H9 (cell line): Measurements from ENCODE around the gene IMPA2. TPM values are rescaled to one million over a fixed set of nuclear protein-coding genes. Genes with fewer than 3 reads are reported as not detected.

Source experiments
- DNase-seq: peaks from one replicate; pipeline ENCODE4 v3.0.0-alpha.2; 2017
- H2AFZ ChIP-seq: one replicate; pipeline ENCODE4 v1.6.1; 2013; ENCODE audit warnings: mild to moderate bottlenecking, low read length, control low read depth, moderate library complexity
- H2AK5ac ChIP-seq: 2 replicates; pipeline ENCODE4 v1.6.1; 2013; ENCODE audit warnings: low read length, control low read depth, mixed read lengths; ENCODE audit not compliant: insufficient read length
- H2BK120ac ChIP-seq: one replicate; pipeline ENCODE4 v1.6.1; 2013; ENCODE audit warnings: low read depth, mild to moderate bottlenecking, low read length, control low read depth, inconsistent platforms; ENCODE audit not compliant: poor library complexity, severe bottlenecking
- H2BK12ac ChIP-seq: 2 replicates; pipeline ENCODE4 v1.6.1; 2013; ENCODE audit warnings: low read length, control low read depth, mixed read lengths, low read depth; ENCODE audit not compliant: insufficient read length
- H2BK15ac ChIP-seq: 2 replicates; pipeline ENCODE4 v1.6.1; 2013; ENCODE audit warnings: low read depth, low read length, control low read depth
- H2BK20ac ChIP-seq: one replicate; pipeline ENCODE4 v1.6.1; 2013; ENCODE audit warnings: low read depth, mild to moderate bottlenecking, low read length, control low read depth, inconsistent platforms; ENCODE audit not compliant: poor library complexity, severe bottlenecking
- H2BK5ac ChIP-seq: 2 replicates; pipeline ENCODE4 v1.6.1; 2013; ENCODE audit warnings: low read length, control low read depth, mixed read lengths; ENCODE audit not compliant: insufficient read length
- H3K14ac ChIP-seq: 2 replicates; pipeline ENCODE4 v1.6.1; 2013; ENCODE audit warnings: low read length, control low read depth; ENCODE audit not compliant: insufficient read depth
- H3K18ac ChIP-seq: 2 replicates; pipeline ENCODE4 v1.6.1; 2013; ENCODE audit warnings: low read depth, mild to moderate bottlenecking, mixed read lengths, low read length, control low read depth; ENCODE audit not compliant: insufficient read length
- H3K23ac ChIP-seq: 2 replicates; pipeline ENCODE4 v1.6.1; 2013; ENCODE audit warnings: low read length, control low read depth, mixed read lengths, low read depth; ENCODE audit not compliant: insufficient read length
- H3K23me2 ChIP-seq: 2 replicates; pipeline ENCODE4 v1.6.1; 2013; ENCODE audit warnings: low read depth, mild to moderate bottlenecking, mixed read lengths, low read length, control low read depth; ENCODE audit not compliant: insufficient read length, poor library complexity, severe bottlenecking
- H3K27ac ChIP-seq: 2 replicates; pipeline ENCODE4 v1.5.1; 2013; ENCODE audit warnings: low read length, control low read depth, mixed read lengths, low read depth; ENCODE audit not compliant: insufficient read length
- H3K27me3 ChIP-seq: 2 replicates; pipeline ENCODE4 v1.6.1; 2013; ENCODE audit warnings: low read length, control low read depth, inconsistent platforms; ENCODE audit not compliant: insufficient read depth
- H3K4ac ChIP-seq: 2 replicates; pipeline ENCODE4 v1.6.1; 2013; ENCODE audit warnings: low read depth, mild to moderate bottlenecking, control low read depth, inconsistent platforms, low read length, moderate library complexity
- H3K4me1 ChIP-seq: 2 replicates; pipeline ENCODE4 v1.6.1; 2013; ENCODE audit warnings: low read length, control low read depth, inconsistent platforms; ENCODE audit not compliant: insufficient read depth
- H3K4me2 ChIP-seq: 2 replicates; pipeline ENCODE4 v1.6.1; 2013; ENCODE audit warnings: low read length, control low read depth, mixed read lengths; ENCODE audit not compliant: insufficient read length, insufficient read depth
- H3K56ac ChIP-seq: 2 replicates; pipeline ENCODE4 v1.6.1; 2013; ENCODE audit warnings: low read depth, mild to moderate bottlenecking, mixed read lengths, low read length, control low read depth; ENCODE audit not compliant: insufficient read length
- H3K79me1 ChIP-seq: 2 replicates; pipeline ENCODE4 v1.6.1; 2013; ENCODE audit warnings: low read depth, mild to moderate bottlenecking, moderate library complexity, low read length, control low read depth, inconsistent platforms; ENCODE audit not compliant: insufficient read depth, poor library complexity, severe bottlenecking
- H3K79me2 ChIP-seq: 2 replicates; pipeline ENCODE4 v1.6.1; 2013; ENCODE audit warnings: low read length, control low read depth, inconsistent platforms; ENCODE audit not compliant: insufficient read depth
- H3K9ac ChIP-seq: 2 replicates; pipeline ENCODE4 v1.6.1; 2013; ENCODE audit warnings: low read length, control low read depth, mixed read lengths; ENCODE audit not compliant: insufficient read length; ENCODE audit errors: extremely low read depth
- H3K9me3 ChIP-seq: one replicate; pipeline ENCODE4 v1.6.1; 2013; ENCODE audit warnings: low read depth, low read length, inconsistent platforms; ENCODE audit not compliant: control insufficient read depth
- H3T11ph ChIP-seq: one replicate; pipeline ENCODE4 v1.6.1; 2013; ENCODE audit warnings: mild to moderate bottlenecking, low read length, control low read depth, inconsistent platforms
- H4K20me1 ChIP-seq: one replicate; pipeline ENCODE4 v1.6.1; 2013; ENCODE audit not compliant: control insufficient read depth, insufficient read length, insufficient read depth
- H4K5ac ChIP-seq: 2 replicates; pipeline ENCODE4 v1.6.1; 2013; ENCODE audit warnings: low read depth, mild to moderate bottlenecking, mixed read lengths, low read length, control low read depth; ENCODE audit not compliant: insufficient read length
- H4K8ac ChIP-seq: replicated peaks from 2 replicates; pipeline ENCODE4 v1.6.1; 2013; ENCODE audit warnings: low read length, control low read depth, mixed read lengths, low read depth; ENCODE audit not compliant: insufficient read length
- H4K91ac ChIP-seq: 2 replicates; pipeline ENCODE4 v1.6.1; 2013; ENCODE audit warnings: low read depth, mild to moderate bottlenecking, moderate library complexity, mixed read lengths, low read length, control low read depth; ENCODE audit not compliant: insufficient read length
- H3K27ac Mint-ChIP-seq, 3 experiments: 2 replicates in 2 of 3; 3 replicates in 1 of 3; pipeline ENCODE4 v1.8.0; 2020 to 2021; ENCODE audit warnings: mixed read lengths in 3 of 3, mild to moderate bottlenecking in 1 of 3, moderate library complexity in 1 of 3
- H3K27me3 Mint-ChIP-seq: 2 replicates; pipeline ENCODE4 v1.8.0; 2021; ENCODE audit warnings: low read depth, mild to moderate bottlenecking, moderate library complexity, mixed read lengths
- H3K36me3 Mint-ChIP-seq, 3 experiments: 2 replicates in 2 of 3; 3 replicates in 1 of 3; pipeline ENCODE4 v1.8.0; 2020 to 2021; ENCODE audit warnings: low read depth in 3 of 3, mixed read lengths in 3 of 3; ENCODE audit not compliant: insufficient read depth in 1 of 3
- H3K4me1 Mint-ChIP-seq, 2 experiments: 2 replicates each; pipeline ENCODE4 v1.8.0; 2020; ENCODE audit warnings: mixed read lengths in 2 of 2
- H3K4me3 Mint-ChIP-seq, 2 experiments: 2 replicates in 1 of 2; 3 replicates in 1 of 2; pipeline ENCODE4 v1.8.0; 2020 to 2021; ENCODE audit warnings: mild to moderate bottlenecking in 2 of 2, mixed read lengths in 2 of 2, moderate library complexity in 1 of 2
- H3K9me3 Mint-ChIP-seq, 2 experiments: 2 replicates in 1 of 2; 3 replicates in 1 of 2; pipeline ENCODE4 v1.8.0; 2020; ENCODE audit warnings: mild to moderate bottlenecking in 2 of 2, mixed read lengths in 2 of 2, moderate library complexity in 1 of 2
- WGBS: extraction: QIAGEN DNeasy Blood & Tissue Kit; methylation state at CpG from one replicate; pipeline ENCODE4 v1.1.7; 2013; ENCODE audit warnings: missing lambda C conversion rate, low lambda C conversion rate, mixed read lengths; ENCODE audit not compliant: insufficient read length; ENCODE audit errors: extremely low coverage; 5-methylcytosine and 5-hydroxymethylcytosine counted together
- total RNA-seq: library from RNA; stranded (reverse); gene quantifications from 2 replicates; pipeline ENCODE4 v1.2.1, GENCODE V29; 2021
- TF ChIP-seq, protein P1 (sequence below): fragments of 200-600 bp; sonication (generic); conservative IDR thresholded peaks from 3 replicates; pipeline ENCODE4 v1.8.0; 2021; ENCODE audit warnings: antibody characterized with exemption, mild to moderate bottlenecking

IMPA2 gene
- total RNA-seq, 1 experiment from 2014 or later = 73.8 TPM

GRCh38 chr18:12015416-12016062, 34.2 kb downstream of the IMPA2 start:
- no peak overlapping the region for H2BK5ac ChIP-seq
- no peak overlapping the region for H3K4me2 ChIP-seq
- H3K56ac ChIP-seq = no peak overlapping the region
- no peak overlapping the region for H3K14ac ChIP-seq
- DNase-seq = no peak
- no peak overlapping the region for H3K9ac ChIP-seq
- H3K79me1 ChIP-seq = no peaks in the 10 kb centered on the region
- H3K27me3 ChIP-seq = no peaks in the 10 kb centered on the region
- no peak overlapping the region for H2BK12ac ChIP-seq
- no peak overlapping the region for H2BK20ac ChIP-seq
- no peak overlapping the region for H3K23ac ChIP-seq
- H3K4me1 ChIP-seq = no peaks in the 10 kb centered on the region
- Mint-ChIP-seq H3K9me3 (no peaks in the 10 kb centered on the region), H3K4me3 (no peak overlapping the region), H3K4me1 (no peaks in the 10 kb centered on the region), H3K27me3 (no peaks in the 10 kb centered on the region; the same call in 1 of the 2 replicates), H3K36me3 (peaks cover 44 to 77% (median 49%) of the 10 kb centered on the region in 3 experiments), H3K27ac (peak overlapping the region in 1 of 3 experiments; percentile 87; a peak in 2 of 7 replicates)
- H3K4ac ChIP-seq = no peak overlapping the region
- H3K27ac ChIP-seq = no peak overlapping the region
- H2AFZ ChIP-seq = no peak overlapping the region
- no peak overlapping the region for H3T11ph ChIP-seq
- no peak overlapping the region for H2AK5ac ChIP-seq
- no peaks in the 10 kb centered on the region for H3K79me2 ChIP-seq
- peak overlapping the region; percentile 44 for H3K18ac ChIP-seq
- no peak overlapping the region for H4K91ac ChIP-seq
- H4K8ac ChIP-seq = no peak overlapping the region
- no CpG with 5 or more reads among the region's 13 CpGs for WGBS
- H3K9me3 ChIP-seq = no peaks in the 10 kb centered on the region
- no peaks in the 10 kb centered on the region for H3K23me2 ChIP-seq
- TF ChIP-seq, protein P1, sequence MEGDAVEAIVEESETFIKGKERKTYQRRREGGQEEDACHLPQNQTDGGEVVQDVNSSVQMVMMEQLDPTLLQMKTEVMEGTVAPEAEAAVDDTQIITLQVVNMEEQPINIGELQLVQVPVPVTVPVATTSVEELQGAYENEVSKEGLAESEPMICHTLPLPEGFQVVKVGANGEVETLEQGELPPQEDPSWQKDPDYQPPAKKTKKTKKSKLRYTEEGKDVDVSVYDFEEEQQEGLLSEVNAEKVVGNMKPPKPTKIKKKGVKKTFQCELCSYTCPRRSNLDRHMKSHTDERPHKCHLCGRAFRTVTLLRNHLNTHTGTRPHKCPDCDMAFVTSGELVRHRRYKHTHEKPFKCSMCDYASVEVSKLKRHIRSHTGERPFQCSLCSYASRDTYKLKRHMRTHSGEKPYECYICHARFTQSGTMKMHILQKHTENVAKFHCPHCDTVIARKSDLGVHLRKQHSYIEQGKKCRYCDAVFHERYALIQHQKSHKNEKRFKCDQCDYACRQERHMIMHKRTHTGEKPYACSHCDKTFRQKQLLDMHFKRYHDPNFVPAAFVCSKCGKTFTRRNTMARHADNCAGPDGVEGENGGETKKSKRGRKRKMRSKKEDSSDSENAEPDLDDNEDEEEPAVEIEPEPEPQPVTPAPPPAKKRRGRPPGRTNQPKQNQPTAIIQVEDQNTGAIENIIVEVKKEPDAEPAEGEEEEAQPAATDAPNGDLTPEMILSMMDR = no peak
- no peak overlapping the region for H2BK120ac ChIP-seq
- H2BK15ac ChIP-seq = no peak overlapping the region
- H4K5ac ChIP-seq = no peak overlapping the region
- no peaks in the 10 kb centered on the region for H4K20me1 ChIP-seq
